GM21515 (cell line): ENCODE measurements around the gene RANBP1.
A peak's percentile ranks its signal among the peaks of the same experiment; 100 is the strongest.

Experiments used
- ATAC-seq: cut with Tn5 transposase; IDR thresholded peaks from one replicate; pipeline ENCODE4 v1.9.1; 2021; ENCODE audit not compliant: unreplicated experiment

Gene RANBP1

DNA sequence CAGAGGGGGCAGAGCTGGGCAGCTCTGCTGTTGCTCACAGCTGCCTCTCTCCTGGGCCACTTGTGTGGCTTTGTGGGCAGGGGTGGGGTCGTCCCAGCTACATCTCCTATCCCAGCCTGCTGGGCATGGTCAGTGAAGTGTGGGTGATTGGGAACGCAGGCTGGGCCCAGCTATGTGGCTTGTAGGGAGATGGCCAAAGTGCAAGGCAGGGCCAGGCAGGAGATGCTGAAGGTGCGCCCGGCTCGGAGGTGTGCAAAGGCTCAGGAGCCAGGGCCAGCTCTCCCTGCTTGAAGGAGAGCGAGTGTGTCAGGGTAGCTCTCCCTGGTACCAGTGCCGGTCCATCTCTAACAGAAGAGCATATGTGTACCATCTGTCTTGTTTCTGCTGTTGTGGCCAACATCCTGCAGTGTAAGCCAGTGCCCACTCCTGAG is 8.4 kb upstream of the RANBP1 start:
- no peak for ATAC-seq

DNA sequence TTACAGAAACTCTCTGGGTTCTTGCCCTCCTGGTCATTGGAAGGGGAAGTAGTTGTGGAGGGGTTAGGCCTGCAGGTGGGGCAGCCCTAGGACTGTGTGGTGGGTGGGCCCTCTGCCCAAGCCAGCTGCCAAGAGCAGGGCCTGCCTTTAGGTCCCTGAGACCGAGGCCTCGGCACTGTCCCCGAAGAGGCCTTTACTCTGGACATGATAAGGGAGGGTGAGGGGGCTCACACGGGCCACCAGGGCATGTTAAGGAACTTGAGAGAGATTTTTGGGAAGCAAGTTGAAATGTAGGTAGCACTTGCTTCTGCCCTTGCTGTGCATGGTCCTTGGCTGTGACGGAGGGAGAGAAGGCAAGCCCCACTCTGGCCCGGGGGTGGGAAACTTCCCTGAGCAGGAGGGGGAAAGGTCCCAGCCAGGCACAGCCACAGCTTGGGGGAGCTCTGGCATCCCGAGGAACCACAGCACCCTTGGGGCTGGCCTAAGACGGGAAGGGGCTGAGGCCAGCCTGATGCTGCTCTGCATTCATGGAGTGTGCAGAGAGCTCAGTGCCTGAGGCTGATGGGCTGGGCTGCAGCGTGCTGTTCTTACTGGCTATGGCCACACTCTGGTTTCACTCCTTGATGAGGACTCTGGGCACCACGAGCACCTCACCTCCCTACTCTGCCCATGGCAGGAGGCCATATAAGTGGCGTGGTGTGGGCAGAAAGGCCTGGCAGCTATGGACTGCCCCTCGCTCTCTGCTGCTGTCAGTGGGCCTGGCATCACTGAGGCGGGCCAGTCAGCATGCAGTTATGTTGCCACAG is 7.8 kb upstream of the RANBP1 start:
- no peak for ATAC-seq

DNA sequence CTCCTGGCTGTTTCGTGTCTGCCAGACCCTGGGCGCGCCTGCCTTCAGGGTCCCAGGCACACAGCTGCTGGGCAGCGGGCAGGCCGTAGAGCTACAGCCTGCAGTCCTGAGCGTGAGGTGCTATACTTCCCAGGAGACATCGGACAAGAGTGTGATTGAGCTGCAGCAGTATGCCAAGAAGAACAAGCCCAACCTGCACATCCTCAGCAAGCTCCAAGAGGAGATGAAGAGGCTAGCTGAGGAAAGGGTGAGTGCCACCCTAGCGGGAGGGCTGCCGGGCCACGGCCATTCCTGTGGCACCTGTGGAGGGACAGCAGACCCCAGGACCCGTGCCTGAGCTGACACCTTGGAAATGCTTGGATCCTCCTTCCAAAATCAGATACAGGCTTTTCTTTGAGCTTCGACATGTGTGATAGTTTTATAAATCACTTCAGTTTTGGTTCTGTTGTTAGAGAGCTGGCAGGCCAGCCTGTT is 7.1 kb upstream of the RANBP1 start:
- ATAC-seq: no peak

DNA sequence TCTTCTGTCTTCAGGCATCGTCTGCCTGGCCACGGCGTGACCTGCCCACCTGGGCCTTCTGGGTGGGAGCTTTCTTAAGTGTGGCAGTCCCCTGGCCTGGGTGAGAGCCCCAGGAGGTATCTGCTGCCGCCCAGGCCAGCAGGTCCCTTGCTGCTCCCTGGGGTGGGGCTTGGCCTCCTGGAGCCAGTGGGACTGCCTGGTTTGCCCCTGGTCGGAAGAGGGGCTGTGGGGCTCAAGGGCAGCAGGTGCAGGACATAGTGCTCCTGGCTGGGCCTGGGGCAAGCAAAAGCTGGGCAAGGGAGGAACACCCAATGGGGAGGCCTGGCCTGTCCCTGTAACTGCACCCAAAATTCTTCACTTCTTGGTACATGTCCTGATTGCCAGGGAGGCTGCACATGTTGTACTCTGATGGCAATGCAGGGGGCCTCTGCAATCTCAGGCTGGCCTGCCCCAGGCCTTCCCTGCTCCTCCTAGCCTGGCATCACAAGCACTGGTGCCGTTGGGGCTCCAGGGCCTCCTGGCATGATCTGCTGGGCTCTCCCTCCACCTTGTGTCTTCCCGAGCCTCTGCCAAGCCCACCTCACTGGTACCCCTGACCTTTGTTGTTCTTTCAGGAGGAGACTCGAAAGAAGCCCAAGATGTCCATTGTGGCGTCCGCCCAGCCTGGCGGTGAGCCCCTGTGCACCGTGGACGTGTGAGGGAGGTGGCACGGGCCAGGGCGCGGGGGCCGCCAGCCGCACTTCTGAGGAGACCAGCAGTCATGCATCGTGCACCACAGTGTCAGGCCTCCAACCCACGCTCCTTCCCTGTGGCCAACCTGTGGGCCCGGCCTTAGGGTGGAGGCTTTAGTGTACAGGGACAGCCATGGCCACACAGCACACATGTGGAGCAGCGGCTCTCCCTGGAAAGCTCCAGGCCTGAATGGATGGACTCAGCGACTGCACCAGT is 6.2 kb upstream of the RANBP1 start:
- no peak for ATAC-seq

DNA sequence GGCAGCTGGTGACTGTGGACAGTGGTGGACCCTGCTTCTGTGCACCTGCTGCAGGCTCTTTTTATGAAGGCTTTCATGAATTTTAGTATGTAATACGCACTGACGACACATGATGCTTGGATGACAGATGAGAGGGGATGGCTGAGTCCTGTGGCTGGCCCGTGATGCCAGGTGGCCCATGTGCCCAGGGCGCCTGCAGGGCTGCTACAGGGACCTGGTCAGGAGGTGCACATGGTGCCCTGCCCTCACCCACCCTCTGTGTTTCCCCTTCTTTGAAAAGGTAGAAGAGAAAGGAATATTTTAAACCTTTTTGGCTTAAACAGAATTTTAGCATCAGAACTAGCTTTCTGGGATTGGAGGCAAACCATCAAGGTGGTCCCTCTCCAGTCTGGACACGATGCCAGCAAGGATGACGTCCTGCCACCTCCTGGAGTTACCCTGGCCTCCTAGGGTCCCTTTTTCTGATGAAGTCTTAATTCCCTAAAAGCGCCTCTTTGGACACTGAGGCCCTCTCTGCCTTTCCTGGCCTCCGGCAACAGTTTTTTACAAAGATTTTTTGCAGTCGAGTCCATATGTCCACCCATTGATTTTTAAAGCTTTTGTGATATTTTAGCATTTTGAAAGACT is 5.4 kb upstream of the RANBP1 start:
- no peak for ATAC-seq

DNA sequence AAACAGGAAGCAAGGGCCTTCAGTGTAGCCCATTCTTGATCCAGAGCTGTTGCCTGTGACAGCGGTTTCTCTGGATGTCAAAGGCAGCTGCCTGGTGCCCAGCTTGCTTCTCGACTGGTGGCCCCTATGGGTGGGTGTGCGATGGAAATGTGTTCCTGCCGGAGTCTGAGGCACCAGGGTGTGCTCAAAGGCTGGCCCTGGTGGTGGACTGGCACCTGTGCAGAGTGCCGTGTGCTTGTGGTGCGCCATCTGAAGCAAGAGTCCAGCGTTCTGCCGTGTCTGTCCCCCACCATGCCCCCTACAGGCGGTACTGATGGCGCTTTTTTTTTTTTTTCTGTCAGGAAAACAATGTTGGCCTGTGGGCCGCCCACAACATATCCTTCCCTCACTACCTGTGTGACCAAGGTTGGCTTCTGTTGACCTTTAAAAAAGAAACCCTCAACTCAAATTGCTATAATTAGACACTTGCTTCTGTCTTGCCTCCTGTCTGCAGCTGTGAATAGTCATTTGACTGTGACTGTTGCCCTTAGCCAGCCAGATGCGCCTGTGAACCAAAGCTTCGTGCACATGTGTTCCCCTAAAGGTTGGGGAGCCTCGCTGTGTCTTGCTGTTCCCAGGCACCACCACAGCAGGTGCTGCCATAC is 4.7 kb upstream of the RANBP1 start:
- ATAC-seq: no peak

DNA sequence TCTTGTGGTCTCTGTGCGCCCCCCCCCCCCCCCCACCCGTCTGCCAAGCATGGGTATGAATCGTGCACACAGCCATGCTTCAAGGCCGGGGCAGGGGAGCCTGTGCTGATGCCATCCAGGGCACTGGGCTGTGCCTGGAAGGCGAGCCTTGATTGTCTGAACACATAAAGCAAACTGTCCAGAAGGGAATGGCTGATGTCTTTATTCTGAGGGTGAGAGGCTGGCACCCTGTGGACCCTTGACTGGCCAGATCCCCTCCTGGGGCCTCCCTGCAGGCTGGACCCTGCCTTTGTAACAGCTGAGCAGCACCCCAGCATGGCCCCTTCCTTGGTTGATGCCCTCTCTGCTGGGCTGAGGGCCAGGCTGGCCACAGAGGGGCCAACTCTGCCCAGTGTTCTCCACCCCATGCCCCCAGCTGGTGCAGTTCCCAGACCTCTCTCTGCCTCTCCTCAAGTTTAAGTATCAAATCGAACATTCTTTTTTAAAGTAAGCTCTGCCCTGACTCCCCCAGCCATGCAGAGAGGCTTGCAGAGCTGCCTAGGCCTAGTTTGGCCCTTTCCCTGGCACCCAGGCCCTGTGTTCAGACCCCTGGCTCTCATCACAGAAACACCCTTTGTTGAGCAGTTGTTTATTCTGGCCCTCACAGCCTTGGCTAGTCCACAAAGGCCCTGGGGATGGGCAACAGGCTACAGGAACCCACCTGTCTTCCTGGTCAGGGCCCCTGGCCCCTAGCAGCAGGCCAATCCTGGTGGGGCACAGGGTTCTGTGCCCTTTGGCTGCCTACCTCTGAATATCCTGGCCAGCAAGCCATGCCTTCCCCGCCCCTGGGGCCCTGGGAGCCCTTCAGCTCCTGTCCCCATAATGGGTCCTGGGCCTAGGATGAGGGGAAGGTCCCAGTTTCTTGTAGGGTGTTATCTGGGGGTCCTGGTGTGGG is 3.9 kb upstream of the RANBP1 start:
- ATAC-seq: no peak

DNA sequence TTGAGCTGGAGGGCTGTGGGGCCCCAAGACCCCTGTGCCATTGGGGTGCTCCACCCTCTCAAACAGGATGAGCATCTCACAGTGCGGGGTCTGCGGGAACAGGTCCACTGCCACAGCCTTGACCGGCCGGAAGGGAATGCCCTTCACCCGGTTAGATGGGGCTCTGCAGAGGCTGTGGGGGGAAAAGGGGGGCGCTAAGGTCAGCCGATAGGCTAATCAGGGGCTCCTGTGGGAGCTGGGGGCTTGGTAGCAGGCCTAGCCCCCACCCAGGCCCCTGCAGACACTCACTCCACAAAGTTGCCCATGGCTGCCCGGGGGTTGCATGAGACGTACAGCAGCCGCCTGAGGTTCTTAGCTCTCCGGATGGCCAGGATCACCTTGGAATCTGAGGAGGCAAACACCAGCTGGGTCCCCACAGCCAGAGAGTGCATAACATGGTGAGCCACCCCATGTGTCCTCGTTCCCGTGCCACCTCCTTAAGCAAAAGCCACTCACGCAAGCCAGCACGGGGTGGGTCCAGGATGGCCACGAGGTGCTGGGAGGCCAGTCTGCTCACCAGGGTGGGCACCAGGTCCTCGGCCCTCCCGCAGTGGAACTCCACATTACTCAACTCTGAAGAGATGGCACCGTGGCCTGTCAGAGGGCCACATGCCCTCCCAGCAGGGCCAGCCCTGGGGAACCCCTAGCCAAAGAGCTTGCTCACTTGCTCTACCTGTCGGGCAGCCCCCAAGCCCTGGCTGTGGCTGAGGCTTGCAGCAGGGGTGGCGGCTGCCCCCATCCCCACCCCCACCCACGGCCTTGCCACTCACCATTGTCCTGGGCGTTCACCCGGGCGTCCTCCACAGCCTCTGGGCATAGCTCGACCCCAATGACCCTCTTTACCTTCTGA is 3.0 kb upstream of the RANBP1 start:
- no peak for ATAC-seq

DNA sequence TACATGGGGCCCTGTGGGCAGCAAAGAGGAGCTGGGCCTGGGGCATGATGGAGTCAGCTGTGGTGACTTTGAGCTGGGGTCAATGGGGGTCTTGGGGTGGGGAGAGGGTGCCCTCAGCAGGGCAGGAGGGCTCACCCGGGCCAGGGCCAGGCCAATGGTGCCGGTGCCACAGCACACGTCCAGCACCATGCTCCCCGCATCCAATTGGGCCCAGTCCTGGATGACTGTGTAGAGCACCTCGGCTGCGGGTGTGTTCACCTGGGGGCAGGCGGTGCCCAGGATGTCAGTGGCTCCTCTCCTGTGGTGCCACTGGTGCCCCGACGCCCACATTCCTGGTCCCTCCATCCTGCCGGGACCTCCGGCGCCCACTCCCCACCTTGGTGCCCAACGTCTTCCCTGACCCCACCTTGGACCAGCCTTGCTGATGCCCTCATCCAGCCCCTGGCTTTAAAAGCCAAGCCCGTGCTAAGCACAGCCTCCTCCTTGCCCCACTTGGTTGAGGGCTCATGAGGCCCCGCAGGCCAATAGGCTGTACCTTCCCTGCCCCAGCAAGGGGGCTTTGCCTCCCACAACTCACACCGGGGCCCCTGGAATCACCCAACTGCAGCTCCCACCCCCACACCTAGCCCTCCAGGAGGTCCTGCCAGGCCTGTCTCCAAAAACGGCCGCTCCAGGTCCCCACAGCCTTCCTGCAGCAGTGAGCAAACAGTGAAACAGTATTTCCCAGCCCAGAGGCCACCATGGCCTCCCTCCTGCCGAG is 2.2 kb upstream of the RANBP1 start:
- no peak for ATAC-seq

DNA sequence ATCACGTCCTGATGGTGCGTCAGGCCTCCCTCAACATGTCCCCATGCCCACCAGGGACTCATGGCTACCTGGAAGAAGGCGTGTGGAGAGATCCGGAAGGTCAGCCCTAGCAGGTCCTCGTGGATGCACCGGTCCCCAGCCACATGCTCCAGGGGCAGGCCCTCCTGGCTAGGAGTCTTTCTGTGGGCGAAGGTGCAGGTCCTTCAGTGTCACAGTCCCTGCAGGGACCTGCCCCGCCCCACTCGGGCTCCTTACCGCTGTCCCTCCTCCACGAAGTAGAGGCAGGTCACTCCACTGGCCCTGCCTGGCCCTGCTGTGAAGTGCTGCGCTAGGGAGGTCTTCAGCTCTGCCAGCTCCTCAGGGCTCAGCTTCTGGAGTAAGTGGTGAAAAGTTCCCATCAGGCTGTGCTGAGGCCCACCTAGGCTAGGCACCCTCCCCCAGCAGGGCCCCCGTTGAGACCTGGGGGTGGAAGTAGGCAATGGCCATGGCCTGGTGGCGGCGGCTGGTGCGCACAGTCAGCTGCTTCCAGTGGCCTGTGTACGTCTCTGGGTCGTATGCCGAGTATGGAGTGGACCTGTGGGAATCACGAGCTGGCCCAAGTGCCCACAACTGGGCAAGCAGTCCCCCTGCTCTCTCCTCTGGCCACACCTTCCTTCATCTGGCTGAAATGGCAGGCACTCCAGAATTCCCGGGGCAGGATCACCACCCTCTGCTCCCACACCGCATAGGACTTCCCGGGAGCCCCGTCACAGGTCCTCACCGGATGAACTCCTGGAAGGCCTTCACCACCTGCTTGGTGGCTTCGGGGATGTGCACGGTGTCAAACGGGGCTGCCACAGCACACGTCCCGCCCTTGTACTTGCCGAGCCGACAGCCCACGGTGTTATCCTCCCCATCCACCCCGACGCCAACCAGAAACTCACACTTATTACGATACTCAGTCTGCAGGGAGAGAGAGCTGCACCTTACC is 1.1 kb upstream of the RANBP1 start:
- ATAC-seq: no peak

DNA sequence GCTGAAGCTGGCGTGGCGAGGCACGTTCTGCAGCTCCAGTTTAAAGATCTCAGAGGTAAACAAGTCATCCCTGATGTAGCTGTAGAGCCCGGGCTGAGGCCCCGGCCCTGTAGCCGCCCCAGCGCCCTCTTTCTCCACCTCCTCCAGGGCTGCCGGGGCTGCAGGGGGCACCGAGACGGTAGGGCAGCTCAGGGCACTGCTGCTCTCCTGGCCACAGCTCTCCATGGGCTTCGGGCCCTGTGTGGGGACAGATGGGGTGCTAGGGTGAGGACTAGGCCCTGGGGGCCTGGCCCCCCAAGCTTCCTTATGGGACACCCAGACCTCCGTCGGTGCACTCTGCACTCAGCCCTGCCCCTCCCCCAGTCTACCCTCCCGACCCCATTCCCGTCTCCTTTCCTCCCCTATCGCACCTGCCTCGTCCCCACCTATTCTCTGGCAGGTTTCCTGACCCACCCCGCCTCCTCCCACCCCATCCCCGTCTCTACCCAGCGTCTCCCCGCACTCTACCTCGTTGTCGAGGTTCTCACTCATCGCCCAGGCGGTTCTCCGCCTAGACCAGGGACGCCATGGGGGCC is 559 bp downstream of the RANBP1 start:
- no peak for ATAC-seq

DNA sequence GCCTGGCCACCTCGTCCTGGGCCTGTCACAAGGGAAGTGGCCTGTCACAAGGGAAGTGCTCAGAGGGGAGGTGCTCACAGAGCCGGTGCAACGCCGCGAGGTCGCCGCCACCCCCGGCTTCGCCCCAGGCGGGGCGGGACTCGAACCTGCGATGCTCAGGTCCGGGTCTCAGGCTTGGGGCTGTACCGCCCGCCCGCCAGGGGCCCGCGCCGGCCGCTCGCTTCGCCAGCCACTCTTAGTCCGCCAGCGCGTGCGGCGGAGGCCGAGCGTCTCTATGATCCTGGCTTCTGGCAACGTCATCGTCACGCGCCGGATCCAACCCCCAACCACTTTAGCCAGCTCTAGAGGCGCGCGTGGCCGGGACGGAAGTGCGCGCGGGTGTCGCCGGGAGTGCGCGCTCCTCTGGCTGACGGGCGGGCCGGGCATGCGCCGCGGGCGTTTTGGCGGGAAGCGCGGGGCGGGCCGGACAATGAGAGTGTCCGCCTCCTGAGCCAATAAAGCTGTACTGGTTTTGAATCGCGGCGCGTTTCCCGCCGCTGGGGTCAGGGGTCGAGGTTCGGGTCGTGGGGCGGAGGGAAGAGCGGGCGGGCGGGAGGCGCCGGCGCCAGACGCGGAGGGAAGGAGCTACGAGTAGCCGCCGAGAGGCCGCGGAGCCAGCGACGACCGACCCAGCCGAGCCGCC is 1.2 kb downstream of the RANBP1 start, which contains the start of gene TRMT2A:
TRMT2A (minus strand) TSS at position 276 of the 682 bp plus-strand sequence. CDS start 320 bp downstream, outside the sequence.
- ATAC-seq: peak; percentile 70

DNA sequence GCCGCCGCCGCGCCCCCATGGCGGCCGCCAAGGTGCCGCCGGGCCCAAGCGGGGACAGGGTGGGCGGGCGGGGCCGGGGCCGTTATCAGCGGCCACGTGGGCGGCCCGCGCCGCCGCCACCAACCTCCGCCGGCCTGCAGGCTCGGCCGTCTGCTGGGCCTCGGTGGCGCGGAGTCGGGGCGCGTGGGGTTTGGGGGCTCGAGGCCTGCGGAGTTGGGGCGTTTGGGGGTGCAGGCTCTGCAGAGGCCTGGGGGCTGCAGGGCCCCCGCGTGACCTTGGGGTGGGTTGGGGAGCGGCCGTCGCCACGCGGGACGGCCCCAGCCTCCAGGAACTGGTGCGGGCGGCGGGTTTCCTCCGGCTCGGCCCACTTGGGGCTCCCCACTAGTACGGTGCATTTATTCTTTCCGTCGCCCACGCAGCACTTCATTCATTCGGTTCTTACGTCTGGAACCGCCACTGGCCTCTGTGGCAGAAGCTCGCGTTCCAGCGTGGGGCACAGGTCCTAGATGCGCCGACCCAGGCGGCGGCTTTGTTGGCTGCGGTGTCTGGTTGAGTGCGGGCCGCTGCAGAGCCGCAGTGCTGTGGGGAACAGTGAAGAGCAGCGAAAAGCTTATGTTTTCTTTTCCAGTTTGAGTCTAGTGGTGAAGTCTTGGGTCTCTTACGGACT is 1.9 kb downstream of the RANBP1 start:
- ATAC-seq: peak; percentile 20

DNA sequence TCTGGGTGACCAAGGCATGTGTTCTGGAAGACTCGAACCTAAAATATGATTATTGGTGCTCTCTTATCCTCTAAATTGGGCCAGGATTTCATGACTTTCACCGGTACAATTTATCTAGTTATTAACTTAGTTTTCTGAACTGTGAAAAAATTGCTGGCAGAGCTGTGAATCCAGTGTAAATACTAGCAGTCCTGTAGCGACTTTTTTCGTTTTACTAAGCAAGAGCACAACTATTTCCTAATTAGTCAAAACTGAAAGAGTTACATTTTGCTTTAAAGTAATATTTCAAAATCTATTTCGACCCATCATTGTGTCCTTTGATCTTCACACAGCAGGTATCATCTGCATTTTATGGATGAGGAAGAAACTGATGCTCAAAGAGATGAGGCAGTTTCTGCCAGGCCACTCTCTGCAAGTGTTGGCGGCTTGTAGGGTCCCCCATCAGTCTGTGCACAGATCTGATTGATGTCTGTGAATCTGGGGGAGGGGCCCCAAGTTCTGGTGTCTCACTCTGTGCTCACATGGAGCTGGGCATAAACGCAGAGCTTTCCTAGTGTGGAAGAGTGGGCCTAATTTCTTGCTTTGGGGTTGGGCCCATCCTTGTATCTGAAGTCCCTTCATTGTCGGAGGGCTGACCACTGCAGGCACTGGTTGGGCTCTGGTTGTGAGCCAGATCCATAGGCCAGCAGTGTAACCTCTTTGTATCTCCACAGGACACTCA is 2.6 kb downstream of the RANBP1 start:
- ATAC-seq: no peak
